MV-4-11 (cell line): ENCODE data around the gene ZNF311.
A peak's percentile ranks its signal among the peaks of the same experiment; 100 is the strongest.
"Not testable (repeated sequence)": the region's sequence is repeated elsewhere in the genome, so short reads cannot be mapped to it uniquely, and the experiment has no call there.

Experiments
- DNase-seq: peaks from one replicate; lab custom pipeline; 2025; lab: John Stamatoyannopoulos, UW

ZNF311 gene

GRCh38 chr6:28953585-28954258, 51.4 kb downstream of the ZNF311 start:
- DNase-seq = no peak

- peak; percentile 15 for DNase-seq
Measured at GRCh38 chr6:28953039-28953584, 52.0 kb downstream of the ZNF311 start.

- DNase-seq = not testable (repeated sequence)
Measured at GRCh38 chr6:28949656-28950195, 55.4 kb downstream of the ZNF311 start.

- DNase-seq = no peak
Measured at GRCh38 chr6:28948782-28949486, 56.2 kb downstream of the ZNF311 start.

GRCh38 chr6:28947831-28948270, 57.3 kb downstream of the ZNF311 start:
- no peak for DNase-seq

GRCh38 chr6:28947067-28947765, 57.9 kb downstream of the ZNF311 start:
- DNase-seq = no peak

GRCh38 chr6:28945349-28945748, 59.8 kb downstream of the ZNF311 start:
- DNase-seq = peak; percentile 65
